Mesenchymal stem cell (in vitro differentiated cells and primary cell): ENCODE results near the gene DCAF5.

Experiments used
- DNase-seq: peaks from one replicate; pipeline ENCODE4 v3.0.0-alpha.2; 2013
- H2AFZ ChIP-seq: one replicate; pipeline ENCODE4 v1.6.1; 2013; ENCODE audit warnings: low read depth, mild to moderate bottlenecking, control low read depth, inconsistent platforms, low read length, moderate library complexity
- H2AK5ac ChIP-seq: 2 replicates; pipeline ENCODE4 v1.6.1; 2013; ENCODE audit warnings: low read length, moderate library complexity, mild to moderate bottlenecking, inconsistent platforms; ENCODE audit not compliant: severe bottlenecking
- H2BK120ac ChIP-seq: one replicate; pipeline ENCODE4 v1.6.1; 2013; ENCODE audit warnings: low read depth, mild to moderate bottlenecking, inconsistent platforms, low read length, moderate library complexity
- H2BK12ac ChIP-seq, 2 experiments: one replicate each; pipeline ENCODE4 v1.6.1; 2013; ENCODE audit warnings: inconsistent platforms in 2 of 2, low read length in 2 of 2, mild to moderate bottlenecking in 2 of 2, moderate library complexity in 2 of 2, control low read depth in 1 of 2
- H2BK15ac ChIP-seq: one replicate; pipeline ENCODE4 v1.6.1; 2013; ENCODE audit warnings: mild to moderate bottlenecking, low read depth, inconsistent platforms; ENCODE audit not compliant: poor library complexity, severe bottlenecking
- H2BK5ac ChIP-seq: 2 replicates; pipeline ENCODE4 v1.6.1; 2013; ENCODE audit warnings: low read depth, mild to moderate bottlenecking, low read length, control low read depth, inconsistent platforms; ENCODE audit not compliant: poor library complexity, severe bottlenecking
- H3K14ac ChIP-seq, 2 experiments: one replicate each; pipeline ENCODE4 v1.6.1; 2013; ENCODE audit warnings: inconsistent platforms in 2 of 2, low read length in 2 of 2, control low read depth in 1 of 2, mild to moderate bottlenecking in 1 of 2, moderate library complexity in 1 of 2
- H3K18ac ChIP-seq, 2 experiments: one replicate each; pipeline ENCODE4 v1.6.1; 2013; ENCODE audit warnings: inconsistent platforms in 2 of 2, low read length in 2 of 2, control low read depth in 1 of 2, low read depth in 1 of 2, mild to moderate bottlenecking in 1 of 2
- H3K23ac ChIP-seq, 2 experiments: one replicate each; pipeline ENCODE4 v1.6.1; 2013; ENCODE audit warnings: inconsistent platforms in 2 of 2, low read length in 2 of 2, mild to moderate bottlenecking in 2 of 2, moderate library complexity in 2 of 2, control low read depth in 1 of 2
- H3K27ac ChIP-seq: 2 replicates; pipeline ENCODE4 v1.5.1; 2013; ENCODE audit warnings: mild to moderate bottlenecking, moderate library complexity, low read length, control low read depth, inconsistent platforms; ENCODE audit not compliant: poor library complexity, severe bottlenecking
- H3K27me3 ChIP-seq, 2 experiments: 2 replicates each; pipeline versions ENCODE4 v1.6.1 to v1.7.0; 2013; ENCODE audit warnings: low read length in 2 of 2, mild to moderate bottlenecking in 2 of 2, moderate library complexity in 2 of 2, control low read depth in 1 of 2, inconsistent platforms in 1 of 2; ENCODE audit not compliant: control insufficient read depth in 1 of 2, insufficient read depth in 1 of 2
- H3K36me3 ChIP-seq, 2 experiments: 2 replicates each; pipeline versions ENCODE4 v1.6.1 to v1.7.0; 2013; ENCODE audit warnings: low read length in 2 of 2, control low read depth in 1 of 2, inconsistent platforms in 1 of 2, low read depth in 1 of 2, mild to moderate bottlenecking in 1 of 2; ENCODE audit not compliant: insufficient read depth in 2 of 2, control insufficient read depth in 1 of 2
- H3K4ac ChIP-seq, 2 experiments: one replicate each; pipeline ENCODE4 v1.6.1; 2013; ENCODE audit warnings: inconsistent platforms in 2 of 2, low read length in 2 of 2, mild to moderate bottlenecking in 2 of 2, moderate library complexity in 2 of 2, control low read depth in 1 of 2, low read depth in 1 of 2
- H3K4me1 ChIP-seq: 2 replicates; pipeline ENCODE4 v1.6.1; 2013; ENCODE audit warnings: low read depth, low read length, control low read depth; ENCODE audit not compliant: control insufficient read depth, insufficient read depth
- H3K4me2 ChIP-seq: 2 replicates; pipeline ENCODE4 v1.6.1; 2013; ENCODE audit warnings: low read length, mild to moderate bottlenecking, inconsistent platforms; ENCODE audit not compliant: poor library complexity, severe bottlenecking
- H3K4me3 ChIP-seq, 2 experiments: 2 replicates each; pipeline versions ENCODE4 v1.5.1 to v1.7.0; 2013; ENCODE audit warnings: low read length in 2 of 2, mild to moderate bottlenecking in 2 of 2, control low read depth in 1 of 2, low read depth in 1 of 2; ENCODE audit not compliant: insufficient read depth in 1 of 2
- H3K79me1 ChIP-seq: replicated peaks from 2 replicates; pipeline ENCODE4 v1.6.1; 2013; ENCODE audit warnings: mild to moderate bottlenecking, control low read depth, low read length, inconsistent platforms; ENCODE audit not compliant: poor library complexity, severe bottlenecking
- H3K9ac ChIP-seq: 2 replicates; pipeline ENCODE4 v1.7.0; 2013; ENCODE audit warnings: mild to moderate bottlenecking, low read length, moderate library complexity
- H3K9me3 ChIP-seq: 2 replicates; pipeline ENCODE4 v1.7.0; 2013; ENCODE audit warnings: mild to moderate bottlenecking, low read length; ENCODE audit not compliant: control insufficient read depth
- H4K8ac ChIP-seq: one replicate; pipeline ENCODE4 v1.6.1; 2013; ENCODE audit warnings: inconsistent platforms, mild to moderate bottlenecking, low read length, moderate library complexity
- H4K91ac ChIP-seq: one replicate; pipeline ENCODE4 v1.6.1; 2013; ENCODE audit warnings: mild to moderate bottlenecking, low read length, inconsistent platforms
- WGBS: methylation state at CpG from one replicate; pipeline ENCODE4 v1.1.7; 2013; ENCODE audit warnings: mixed read lengths; 5-methylcytosine and 5-hydroxymethylcytosine counted together

DCAF5 gene

DNA sequence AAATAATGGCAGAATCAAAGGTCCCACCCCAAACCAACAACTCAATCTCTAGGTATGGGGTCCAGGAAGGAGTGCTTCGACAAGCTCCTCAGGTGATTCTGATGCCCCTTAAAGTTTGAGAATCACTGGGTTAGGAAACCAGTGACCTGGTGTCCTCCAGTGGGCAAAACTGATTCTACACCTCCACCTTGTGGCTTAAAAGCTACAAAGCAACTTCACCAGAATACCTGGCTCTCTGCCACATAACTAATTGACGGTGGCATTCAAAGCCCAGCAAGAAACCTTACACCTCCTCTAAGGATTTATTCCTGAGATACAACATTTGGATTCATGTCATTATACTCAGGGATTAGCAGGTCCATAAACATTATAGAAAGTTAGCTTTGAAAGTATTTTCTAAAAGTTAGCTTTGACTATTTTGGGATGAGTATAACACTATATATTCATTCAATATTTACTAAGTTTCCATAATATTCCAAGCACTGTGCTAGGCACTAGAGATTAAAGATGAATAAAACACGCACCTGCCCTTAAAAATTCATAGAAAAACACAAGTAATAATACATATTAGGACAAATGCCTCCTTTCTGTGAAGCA is 45.4 kb downstream of the DCAF5 start:
- DNase-seq, result peak; percentile 73
- Histone ChIP-seq H3K4ac (no peak overlapping the region), H2BK120ac (no peak overlapping the region), H4K8ac (no peak overlapping the region), H3K27ac (no peak overlapping the region), H2AFZ (no peak overlapping the region), H3K18ac (no peak overlapping the region), H3K23ac (no peak overlapping the region), H2BK12ac (no peak overlapping the region), H2BK5ac (no peak overlapping the region), H3K27me3 (no peaks in the 10 kb centered on the region), H3K14ac (no peak overlapping the region), H3K36me3 (peaks cover 3 to 58% of the 10 kb centered on the region in 2 experiments), H4K91ac (no peak overlapping the region), H3K4me2 (no peak overlapping the region), H3K4me3 (no peak overlapping the region), H3K4me1 (peaks cover 5% of the 10 kb centered on the region), H2AK5ac (peak overlapping the region; percentile 87), H3K9ac (no peak overlapping the region), H3K9me3 (no peaks in the 10 kb centered on the region), H2BK15ac (no peak overlapping the region), H3K79me1 (peaks cover 4% of the 10 kb centered on the region)
- 32% methylated on average over 3 of the region's 3 CpGs for WGBS

DNA sequence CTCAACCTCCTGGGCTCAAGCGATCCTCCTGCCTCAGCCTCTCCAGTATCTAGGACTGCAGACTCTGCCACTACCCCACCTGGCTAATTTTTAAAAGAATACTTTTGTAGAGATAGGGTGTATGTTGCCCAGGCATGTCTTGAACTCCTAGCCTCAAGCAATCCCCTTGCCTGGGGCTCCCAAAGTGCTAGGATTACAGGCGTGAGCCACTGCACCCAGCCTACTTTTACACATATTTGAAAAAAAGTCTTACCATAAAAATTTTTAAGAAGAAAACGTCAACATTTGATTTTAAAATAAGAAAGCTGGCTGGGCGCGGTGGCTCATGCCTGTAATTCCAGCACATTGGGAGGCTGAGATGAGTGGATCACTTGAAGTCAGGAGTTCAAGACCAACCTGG is 46.5 kb downstream of the DCAF5 start:
- no peak overlapping the region for H4K8ac ChIP-seq
- H3K4ac ChIP-seq, result no peak overlapping the region
- H2BK5ac ChIP-seq, result no peak overlapping the region
- no peak for DNase-seq
- no peak overlapping the region for H2AFZ ChIP-seq
- H3K36me3 ChIP-seq, result peaks cover 3 to 49% of the 10 kb centered on the region in 2 experiments
- H2BK15ac ChIP-seq, result no peak overlapping the region
- H3K4me3 ChIP-seq, result no peak overlapping the region
- H3K4me1 ChIP-seq, result peaks cover 5% of the 10 kb centered on the region
- no peak overlapping the region for H3K14ac ChIP-seq
- 96% methylated on average over 3 of the region's 5 CpGs for WGBS
- H3K4me2 ChIP-seq, result no peak overlapping the region
- H2BK120ac ChIP-seq, result no peak overlapping the region
- peaks cover 4% of the 10 kb centered on the region for H3K79me1 ChIP-seq
- no peak overlapping the region for H3K27ac ChIP-seq
- no peak overlapping the region for H4K91ac ChIP-seq
- no peaks in the 10 kb centered on the region for H3K9me3 ChIP-seq
- H3K27me3 ChIP-seq, result no peaks in the 10 kb centered on the region
- no peak overlapping the region for H2AK5ac ChIP-seq
- H2BK12ac ChIP-seq, result no peak overlapping the region
- H3K9ac ChIP-seq, result no peak overlapping the region
- H3K23ac ChIP-seq, result no peak overlapping the region
- H3K18ac ChIP-seq, result no peak overlapping the region

DNA sequence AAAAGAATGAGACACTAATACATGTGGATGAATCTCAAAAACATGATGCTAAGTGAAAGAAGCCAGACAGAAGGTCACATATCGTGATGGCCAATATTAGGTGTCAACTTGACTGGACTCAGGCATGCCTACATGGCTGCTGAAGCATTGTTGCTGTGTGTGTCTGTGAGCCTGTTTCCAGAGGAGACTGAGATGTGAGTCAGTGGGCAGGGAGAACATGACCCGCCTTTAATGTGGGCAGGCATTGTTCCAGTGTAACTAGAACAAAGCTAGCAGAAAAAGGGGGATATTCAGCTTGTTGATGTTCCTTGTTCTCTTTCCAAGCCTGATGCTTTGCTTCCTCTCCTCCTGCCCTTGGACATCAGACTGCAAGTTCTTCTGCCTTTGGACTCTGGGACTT is 47.6 kb downstream of the DCAF5 start:
- H3K18ac ChIP-seq, result no peak overlapping the region
- H2BK120ac ChIP-seq, result no peak overlapping the region
- peaks cover 4% of the 10 kb centered on the region for H3K79me1 ChIP-seq
- H2BK12ac ChIP-seq, result no peak overlapping the region
- no peak overlapping the region for H2AFZ ChIP-seq
- H3K4me2 ChIP-seq, result no peak overlapping the region
- 90% methylated on average over 2 of the region's 2 CpGs for WGBS
- peak overlapping the region; percentile 60 for H4K8ac ChIP-seq
- H3K36me3 ChIP-seq, result peaks cover 1 to 40% of the 10 kb centered on the region in 2 experiments
- H3K27me3 ChIP-seq, result no peaks in the 10 kb centered on the region
- H3K4me3 ChIP-seq, result no peak overlapping the region
- H3K4ac ChIP-seq, result no peak overlapping the region
- H2BK5ac ChIP-seq, result no peak overlapping the region
- H3K4me1 ChIP-seq, result peaks cover 5% of the 10 kb centered on the region
- H3K9me3 ChIP-seq, result no peaks in the 10 kb centered on the region
- no peak overlapping the region for H3K14ac ChIP-seq
- H2BK15ac ChIP-seq, result no peak overlapping the region
- H3K23ac ChIP-seq, result no peak overlapping the region
- peak overlapping the region; percentile 13 for H3K27ac ChIP-seq
- no peak overlapping the region for H2AK5ac ChIP-seq
- peak overlapping the region; percentile 22 for H3K9ac ChIP-seq
- peak; percentile 37 for DNase-seq
- H4K91ac ChIP-seq, result no peak overlapping the region

DNA sequence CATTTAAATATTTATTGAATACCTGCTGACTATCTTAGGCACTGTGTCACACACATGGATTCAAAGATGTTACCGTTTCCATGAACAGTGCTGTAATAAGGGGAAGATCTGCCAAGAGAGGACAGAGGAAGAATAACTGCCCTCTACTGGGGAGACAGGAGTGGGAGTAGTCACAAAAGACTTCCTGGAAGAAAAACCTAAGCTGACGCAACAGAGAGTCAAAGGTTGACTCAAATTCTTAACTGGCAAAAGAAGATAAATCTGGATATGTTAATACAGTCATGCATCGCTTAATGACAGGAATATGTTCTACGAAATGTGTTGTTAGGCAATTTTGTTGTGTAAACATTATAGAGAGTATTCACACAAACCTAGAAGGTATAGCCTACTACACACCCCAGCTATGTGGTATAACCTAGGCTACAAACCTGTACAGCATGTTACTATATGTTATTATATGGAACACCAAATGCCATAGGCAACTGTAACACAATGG is 51.5 kb downstream of the DCAF5 start:
- H3K4me2 ChIP-seq, result no peak overlapping the region
- no peaks in the 10 kb centered on the region for H3K9me3 ChIP-seq
- H2BK5ac ChIP-seq, result no peak overlapping the region
- H3K4ac ChIP-seq, result no peak overlapping the region
- H3K4me3 ChIP-seq, result no peak overlapping the region
- H4K8ac ChIP-seq, result no peak overlapping the region
- no peak overlapping the region for H2BK12ac ChIP-seq
- H2BK120ac ChIP-seq, result no peak overlapping the region
- peak overlapping the region; percentile 44 for H3K27ac ChIP-seq
- no peak overlapping the region for H3K14ac ChIP-seq
- peak overlapping the region; percentile 57 for H3K9ac ChIP-seq
- H3K36me3 ChIP-seq, result peaks cover 0 to 21% of the 10 kb centered on the region in 2 experiments
- H3K79me1 ChIP-seq, result peaks cover 11% of the 10 kb centered on the region
- H3K23ac ChIP-seq, result no peak overlapping the region
- no peaks in the 10 kb centered on the region for H3K27me3 ChIP-seq
- DNase-seq, result peak; percentile 90
- no peak overlapping the region for H2AK5ac ChIP-seq
- H3K4me1 ChIP-seq, result peaks cover 10% of the 10 kb centered on the region
- no peak overlapping the region for H2AFZ ChIP-seq
- H3K18ac ChIP-seq, result no peak overlapping the region
- H4K91ac ChIP-seq, result no peak overlapping the region
- H2BK15ac ChIP-seq, result no peak overlapping the region
- WGBS, result 37% methylated on average over 2 of the region's 4 CpGs
